ENCODE data around the gene BLOC1S1.

BLOC1S1 gene

DNA sequence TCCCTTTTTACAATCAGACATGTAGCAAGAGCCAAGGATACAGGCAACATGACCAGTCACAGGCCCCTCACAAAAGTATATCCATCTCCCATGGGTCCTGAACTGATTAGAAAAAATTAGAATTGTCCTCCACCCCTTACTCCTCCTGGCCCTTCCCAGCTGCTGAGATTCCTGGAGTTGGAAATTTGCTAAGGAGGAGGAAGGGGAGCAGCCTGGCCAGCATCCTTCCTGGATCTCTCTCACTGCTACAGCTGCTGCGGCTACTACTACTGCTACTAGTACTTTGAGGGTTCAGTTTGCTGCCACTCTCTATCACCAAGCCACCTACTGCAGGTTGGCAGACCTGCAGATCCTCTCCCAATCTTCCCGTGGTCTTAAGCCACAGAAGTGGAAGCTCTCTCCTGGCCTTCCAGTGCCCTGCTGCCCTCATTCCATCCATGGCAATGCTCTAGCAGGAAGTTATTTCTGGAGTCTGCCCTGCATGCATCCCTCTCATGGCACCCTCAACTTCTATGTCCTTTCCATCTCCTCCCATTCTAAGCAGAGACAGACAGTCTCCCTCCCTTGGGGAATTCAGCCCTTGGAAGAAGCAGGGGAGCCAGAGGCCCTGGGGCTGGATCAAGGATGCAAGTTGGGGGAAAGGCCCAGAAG lies 9.2 kb upstream of the BLOC1S1 start:
- H3K9ac ChIP-seq (ENCODE audit: low read depth, low read length, poor library complexity, severe bottlenecking) = no peak overlapping the region
- H3K4me3 ChIP-seq (ENCODE audit: low read length, poor library complexity, severe bottlenecking) = peak overlapping the region; percentile 56
- no peaks in the 10 kb centered on the region for H3K9me3 ChIP-seq (ENCODE audit: insufficient read depth, low read depth, low read length)
- H3K27me3 ChIP-seq (ENCODE audit: insufficient read depth, low read length, poor library complexity, severe bottlenecking) = no peaks in the 10 kb centered on the region
- H3K4me2 ChIP-seq (ENCODE audit: low read depth, low read length, poor library complexity, severe bottlenecking) = peak overlapping the region; percentile 93
- no peaks in the 10 kb centered on the region for H3K9me2 ChIP-seq (replicated peaks; ENCODE audit: low read depth, low read length)
- H3K36me3 ChIP-seq (ENCODE audit: insufficient read depth, low read length) = no peaks in the 10 kb centered on the region
- no peak for TF ChIP-seq EZH2phosphoT487 (IDR thresholded peaks at IDR 0.05; ENCODE audit: borderline replicate concordance)
- TF ChIP-seq, protein P1, sequence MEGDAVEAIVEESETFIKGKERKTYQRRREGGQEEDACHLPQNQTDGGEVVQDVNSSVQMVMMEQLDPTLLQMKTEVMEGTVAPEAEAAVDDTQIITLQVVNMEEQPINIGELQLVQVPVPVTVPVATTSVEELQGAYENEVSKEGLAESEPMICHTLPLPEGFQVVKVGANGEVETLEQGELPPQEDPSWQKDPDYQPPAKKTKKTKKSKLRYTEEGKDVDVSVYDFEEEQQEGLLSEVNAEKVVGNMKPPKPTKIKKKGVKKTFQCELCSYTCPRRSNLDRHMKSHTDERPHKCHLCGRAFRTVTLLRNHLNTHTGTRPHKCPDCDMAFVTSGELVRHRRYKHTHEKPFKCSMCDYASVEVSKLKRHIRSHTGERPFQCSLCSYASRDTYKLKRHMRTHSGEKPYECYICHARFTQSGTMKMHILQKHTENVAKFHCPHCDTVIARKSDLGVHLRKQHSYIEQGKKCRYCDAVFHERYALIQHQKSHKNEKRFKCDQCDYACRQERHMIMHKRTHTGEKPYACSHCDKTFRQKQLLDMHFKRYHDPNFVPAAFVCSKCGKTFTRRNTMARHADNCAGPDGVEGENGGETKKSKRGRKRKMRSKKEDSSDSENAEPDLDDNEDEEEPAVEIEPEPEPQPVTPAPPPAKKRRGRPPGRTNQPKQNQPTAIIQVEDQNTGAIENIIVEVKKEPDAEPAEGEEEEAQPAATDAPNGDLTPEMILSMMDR (conservative IDR thresholded peaks at IDR 0.05; ENCODE audit: low read length) = no peak
- H2AFZ ChIP-seq (ENCODE audit: low read length) = 0 out of 2 replicates have a peak overlapping the region, but pooled peaks have one; percentile 17
- H4K20me1 ChIP-seq (ENCODE audit: insufficient read depth, low read length, poor library complexity, severe bottlenecking) = no peaks in the 10 kb centered on the region
- peaks cover 14% of the 10 kb centered on the region for H3K4me1 ChIP-seq (ENCODE audit: insufficient read depth, low read length, poor library complexity, severe bottlenecking)
- H3F3A ChIP-seq (ENCODE audit: low read depth) = no peaks in the 10 kb centered on the region
- H3K79me2 ChIP-seq (ENCODE audit: insufficient read depth, low read length) = no peaks in the 10 kb centered on the region

DNA sequence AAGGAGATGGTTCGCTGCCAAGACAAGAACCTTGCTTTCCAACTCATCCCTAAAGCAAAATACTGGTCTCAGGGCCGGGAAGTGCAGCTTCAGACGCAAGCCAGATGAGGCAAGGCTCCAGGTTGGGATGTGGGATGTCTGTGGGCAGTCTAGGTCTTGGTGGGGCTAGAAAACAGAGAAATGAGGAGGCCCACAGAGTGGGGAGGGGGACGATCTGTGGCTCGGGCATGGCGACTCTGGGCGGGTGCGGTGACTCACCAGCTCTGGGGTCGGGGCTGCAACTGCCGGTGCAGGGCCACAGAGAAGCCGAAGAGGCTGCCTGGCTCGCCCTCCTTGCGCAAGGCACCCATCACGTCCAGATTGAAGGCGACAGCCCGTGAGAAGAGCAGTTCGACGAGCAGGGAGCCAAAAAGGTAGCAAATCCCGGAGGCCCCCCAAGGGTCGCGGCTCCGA lies 8.6 kb upstream of the BLOC1S1 start:
- H4K20me1 ChIP-seq (ENCODE audit: insufficient read depth, low read length, poor library complexity, severe bottlenecking) = no peaks in the 10 kb centered on the region
- H3K27me3 ChIP-seq (ENCODE audit: insufficient read depth, low read length, poor library complexity, severe bottlenecking) = no peaks in the 10 kb centered on the region
- TF ChIP-seq, protein P1 (conservative IDR thresholded peaks at IDR 0.05; ENCODE audit: low read length) = no peak
- no peak for TF ChIP-seq EZH2phosphoT487 (IDR thresholded peaks at IDR 0.05; ENCODE audit: borderline replicate concordance)
- H3K4me1 ChIP-seq (ENCODE audit: insufficient read depth, low read length, poor library complexity, severe bottlenecking) = peaks cover 14% of the 10 kb centered on the region
- H3K79me2 ChIP-seq (ENCODE audit: insufficient read depth, low read length) = no peaks in the 10 kb centered on the region
- H3F3A ChIP-seq (ENCODE audit: low read depth) = no peaks in the 10 kb centered on the region
- no peak overlapping the region for H3K9ac ChIP-seq (ENCODE audit: low read depth, low read length, poor library complexity, severe bottlenecking)
- H3K9me2 ChIP-seq (replicated peaks; ENCODE audit: low read depth, low read length) = no peaks in the 10 kb centered on the region
- H3K4me2 ChIP-seq (ENCODE audit: low read depth, low read length, poor library complexity, severe bottlenecking) = peak overlapping the region; percentile 93
- 0 out of 2 replicates have a peak overlapping the region, but pooled peaks have one; percentile 17 for H2AFZ ChIP-seq (ENCODE audit: low read length)
- H3K9me3 ChIP-seq (ENCODE audit: insufficient read depth, low read depth, low read length) = no peaks in the 10 kb centered on the region
- H3K4me3 ChIP-seq (ENCODE audit: low read length, poor library complexity, severe bottlenecking) = peak overlapping the region; percentile 56
- H3K36me3 ChIP-seq (ENCODE audit: insufficient read depth, low read length) = no peaks in the 10 kb centered on the region

DNA sequence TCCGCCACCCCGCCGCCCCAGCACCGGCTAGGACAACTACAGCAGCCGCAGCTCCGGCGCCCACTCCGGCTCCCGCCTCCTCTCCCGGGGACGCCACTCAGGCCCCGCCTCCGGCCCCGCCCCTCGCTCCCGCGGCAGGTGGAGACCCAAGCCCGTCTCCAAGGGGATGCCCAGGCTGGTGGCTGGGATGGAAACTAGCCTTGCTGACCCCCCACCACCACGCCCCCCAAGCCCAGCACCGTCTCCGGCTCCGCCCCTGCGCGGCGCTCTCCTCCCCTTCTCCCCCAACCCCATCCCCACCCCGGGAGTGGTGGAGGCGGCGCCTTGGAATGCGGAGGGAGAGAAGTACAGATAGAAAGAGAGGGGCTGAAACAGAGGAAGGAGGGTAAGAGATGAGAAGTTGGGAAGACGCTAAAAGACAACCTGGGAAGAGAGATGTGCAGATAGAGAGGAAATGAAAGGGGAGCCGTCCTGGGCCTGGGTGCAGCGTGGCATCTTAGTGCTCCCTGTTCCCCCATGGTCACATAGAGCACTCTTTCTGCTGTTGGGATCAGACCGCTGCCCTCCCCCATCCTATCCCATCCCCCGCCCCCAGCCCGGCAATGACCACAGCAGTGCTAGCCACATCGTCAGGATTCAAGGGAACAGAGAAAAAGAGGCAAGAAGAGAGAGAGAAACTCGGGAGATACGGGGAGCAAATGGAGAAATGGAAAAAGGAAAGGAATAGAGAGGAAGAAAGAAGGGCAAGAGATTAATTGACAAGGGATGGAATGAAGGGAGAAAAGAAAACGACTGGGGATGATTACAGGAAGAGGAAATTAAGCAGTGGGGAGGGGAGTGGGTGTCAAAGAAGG lies 7.8 kb upstream of the BLOC1S1 start, which contains the start of gene ITGA7:
Gene ITGA7 (minus strand): TSS at position 64 of the 854 bp plus-strand sequence. CDS start 222 bp downstream, outside the sequence.
- H3K9me3 ChIP-seq (ENCODE audit: insufficient read depth, low read depth, low read length) = no peaks in the 10 kb centered on the region
- H3K4me2 ChIP-seq (ENCODE audit: low read depth, low read length, poor library complexity, severe bottlenecking) = peak within 1 kb of the TSS; percentile 93
- peak within 1 kb of the TSS; percentile 49 for H3K9ac ChIP-seq (ENCODE audit: low read depth, low read length, poor library complexity, severe bottlenecking)
- no peak for TF ChIP-seq EZH2phosphoT487 (IDR thresholded peaks at IDR 0.05; ENCODE audit: borderline replicate concordance)
- TF ChIP-seq, protein P1 (conservative IDR thresholded peaks at IDR 0.05; ENCODE audit: low read length) = no peak
- no peaks in the 10 kb centered on the region for H4K20me1 ChIP-seq (ENCODE audit: insufficient read depth, low read length, poor library complexity, severe bottlenecking)
- no peaks in the 10 kb centered on the region for H3K9me2 ChIP-seq (replicated peaks; ENCODE audit: low read depth, low read length)
- H3K4me1 ChIP-seq (ENCODE audit: insufficient read depth, low read length, poor library complexity, severe bottlenecking) = peaks cover 14% of the 10 kb centered on the region
- H3K4me3 ChIP-seq (ENCODE audit: low read length, poor library complexity, severe bottlenecking) = peak within 1 kb of the TSS; percentile 75
- H3F3A ChIP-seq (ENCODE audit: low read depth) = no peaks in the 10 kb centered on the region
- H3K79me2 ChIP-seq (ENCODE audit: insufficient read depth, low read length) = no peaks in the 10 kb centered on the region
- no peaks in the 10 kb centered on the region for H3K36me3 ChIP-seq (ENCODE audit: insufficient read depth, low read length)
- H2AFZ ChIP-seq (ENCODE audit: low read length) = peak within 1 kb of the TSS; percentile 96
- no peaks in the 10 kb centered on the region for H3K27me3 ChIP-seq (ENCODE audit: insufficient read depth, low read length, poor library complexity, severe bottlenecking)
